ENCODE measurements around the gene PHIP. TPM values are rescaled to one million over a fixed set of nuclear protein-coding genes. Genes with fewer than 3 reads are reported as not detected.
A peak's percentile ranks its signal among the peaks of the same experiment; 100 is the strongest.
"Not testable (repeated sequence)": the region's sequence is repeated elsewhere in the genome, so short reads cannot be mapped to it uniquely, and the experiment has no call there.

The PHIP gene
- 13.3 and 17.8 TPM in 2 replicates for total RNA-seq (2014; rRNA removed; shearing (Covaris generic))

DNA sequence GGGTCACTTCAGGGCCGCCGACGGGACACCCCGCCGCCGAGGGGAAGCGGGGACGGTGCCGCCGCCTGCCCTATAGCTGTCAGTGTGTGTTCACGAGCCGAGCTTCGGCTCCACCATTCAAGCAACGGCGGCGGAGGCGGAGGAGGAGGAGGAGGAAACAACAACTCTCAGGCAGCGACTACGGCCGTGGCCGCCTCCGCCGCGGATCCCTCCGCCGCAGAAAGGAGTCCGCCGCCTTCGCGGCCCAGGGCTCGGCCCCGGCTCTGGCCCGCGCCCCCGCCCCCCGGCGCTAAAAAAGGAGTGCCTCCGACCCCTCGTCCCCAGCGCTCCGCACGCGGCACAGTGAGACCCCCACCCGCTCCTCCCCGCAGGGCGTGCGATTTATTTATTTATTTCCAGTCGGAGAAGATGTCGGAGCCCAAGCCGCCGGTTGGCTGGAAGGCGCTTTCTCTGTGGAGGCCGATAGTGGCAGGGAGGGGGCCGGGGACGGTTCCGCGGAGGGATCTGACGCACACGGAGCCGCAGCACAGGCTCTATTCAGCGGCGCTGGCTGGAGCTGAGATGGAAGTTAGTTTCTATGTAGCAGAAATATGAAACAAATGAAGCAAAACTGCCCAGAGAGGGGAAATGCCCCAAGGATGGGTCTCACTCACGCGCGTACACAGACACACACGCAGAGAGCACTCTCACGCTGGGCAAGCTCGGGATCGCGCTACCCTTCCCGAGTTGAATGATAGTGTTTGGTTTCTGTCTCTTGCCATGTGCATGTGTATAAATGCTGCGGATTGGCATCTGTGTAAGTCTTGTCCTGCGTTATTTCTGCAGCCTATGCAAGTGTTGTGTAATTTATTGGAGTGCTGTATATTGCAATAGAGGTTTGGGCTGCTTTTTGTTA, at the start of gene PHIP:
Gene PHIP (minus strand): TSS at position 180 of the 895 bp plus-strand sequence. CDS start 186 bp downstream, outside the sequence.
- DNase-seq (ENCODE audit: low read depth) = peak; percentile 93

DNA sequence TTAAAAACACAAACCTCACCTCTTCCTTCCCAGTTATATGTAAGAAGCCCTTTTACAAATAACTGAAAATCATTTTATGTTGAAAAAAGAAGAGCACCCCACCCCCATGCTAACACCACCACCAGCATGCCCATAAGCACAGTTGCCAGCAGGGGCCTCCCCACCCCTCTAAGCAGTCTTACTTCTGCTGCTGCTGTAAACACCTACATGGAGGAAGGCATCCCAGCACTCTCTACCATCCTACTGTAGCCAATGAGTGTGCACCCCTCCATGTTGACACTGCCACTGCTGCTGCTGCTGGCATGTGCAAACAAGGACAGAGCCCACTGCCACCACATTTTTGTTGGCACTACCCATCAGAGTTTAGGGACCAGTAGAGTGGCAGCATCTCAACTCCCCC, 49.6 kb upstream of the PHIP start:
- no peak for DNase-seq (ENCODE audit: low read depth)

DNA sequence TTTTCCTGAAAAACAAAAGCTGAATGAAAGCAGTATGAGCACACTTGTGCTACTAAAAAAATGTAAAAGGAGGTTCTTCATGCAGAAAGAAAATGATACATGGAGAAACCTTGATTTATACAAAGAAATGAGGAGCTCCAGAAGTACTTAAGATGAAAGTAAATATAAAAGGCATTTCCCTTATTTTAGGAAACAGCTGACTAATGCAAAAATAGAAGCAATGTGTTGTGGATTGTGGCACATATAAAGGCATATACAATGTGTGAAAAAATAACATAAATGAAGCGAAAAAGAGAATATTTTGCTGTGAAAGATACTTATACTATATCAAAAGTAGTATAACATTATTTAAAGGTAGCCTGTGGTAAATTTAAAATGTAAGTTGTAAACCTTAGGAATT, 41.2 kb upstream of the PHIP start:
- no peak for DNase-seq (ENCODE audit: low read depth)

GRCh38 chr6:79117752-79118151, 39.7 kb upstream of the PHIP start:
- DNase-seq (ENCODE audit: low read depth) = peak; percentile 18

DNA sequence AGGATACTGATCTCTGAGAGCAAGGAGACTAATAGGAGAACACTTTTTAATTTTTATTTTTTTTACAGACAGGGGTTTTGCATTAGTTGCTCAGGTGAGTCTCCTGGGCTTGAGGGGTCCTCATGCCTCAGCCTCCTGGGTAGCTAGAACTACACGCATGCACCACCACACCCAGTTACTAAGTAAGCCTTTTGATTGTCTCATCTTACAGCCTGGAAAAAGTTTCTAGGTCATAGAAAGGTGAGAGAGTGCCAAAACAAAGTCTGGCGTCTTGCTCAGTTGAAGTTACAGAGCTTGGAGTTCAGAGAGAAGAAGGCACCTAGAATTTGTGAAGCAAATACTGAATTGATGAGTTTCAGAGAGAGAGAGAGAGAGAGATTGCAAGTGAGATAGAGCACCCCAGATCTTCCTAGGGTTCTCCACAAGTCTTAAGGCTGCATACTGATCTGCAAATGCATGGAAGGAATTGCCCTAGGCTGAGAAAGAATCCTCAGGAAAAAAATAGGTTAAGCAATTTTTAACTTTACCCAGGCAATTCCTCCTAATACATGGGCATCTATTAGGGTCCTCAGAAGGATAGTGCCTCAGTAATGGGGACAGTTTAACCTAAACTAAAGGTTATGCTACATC, 37.6 kb upstream of the PHIP start:
- no peak for DNase-seq (ENCODE audit: low read depth)

DNA sequence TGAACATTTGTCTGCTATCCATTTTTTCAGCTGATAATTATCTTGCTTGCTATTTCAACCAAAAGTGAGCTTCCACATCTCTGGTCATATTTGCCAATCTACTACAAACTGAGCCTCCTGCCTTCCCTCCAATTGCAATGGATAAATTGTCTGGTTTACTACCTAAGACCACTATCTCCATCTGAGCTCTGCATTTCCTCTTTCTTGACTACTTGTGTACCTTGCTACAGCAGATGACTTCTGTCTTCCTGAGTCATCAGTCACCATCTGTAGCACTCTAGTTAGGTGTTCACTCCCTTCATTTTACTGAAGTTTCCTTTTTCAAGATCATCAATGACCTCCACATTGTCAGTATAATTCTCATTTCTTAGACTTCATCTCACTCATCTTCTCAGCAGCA, 33.5 kb upstream of the PHIP start:
- DNase-seq (ENCODE audit: low read depth) = no peak

- DNase-seq (ENCODE audit: low read depth) = no peak
Measured at GRCh38 chr6:79101164-79101563, 23.1 kb upstream of the PHIP start.

GRCh38 chr6:79100304-79100703, 22.2 kb upstream of the PHIP start:
- no peak for DNase-seq (ENCODE audit: low read depth)

DNA sequence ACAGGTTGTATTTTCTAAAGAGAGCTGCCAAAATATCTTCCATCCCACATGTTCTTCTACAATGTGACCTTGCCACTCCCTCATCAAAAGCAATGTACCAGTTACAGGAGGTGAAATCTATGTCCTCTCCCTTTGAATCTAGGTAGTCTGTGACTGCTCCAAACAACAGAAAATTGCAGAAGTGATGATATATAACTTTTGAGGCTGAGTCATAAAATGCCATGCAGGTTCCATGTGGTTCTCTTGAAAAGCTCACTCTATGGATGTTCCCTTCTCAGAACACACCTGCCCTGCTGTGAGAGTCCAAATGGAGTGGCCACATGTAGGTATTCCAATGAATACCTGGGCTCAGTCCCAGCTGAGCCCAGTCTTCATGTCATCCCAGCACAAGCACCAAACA, 16.9 kb upstream of the PHIP start:
- DNase-seq (ENCODE audit: low read depth) = no peak

DNA sequence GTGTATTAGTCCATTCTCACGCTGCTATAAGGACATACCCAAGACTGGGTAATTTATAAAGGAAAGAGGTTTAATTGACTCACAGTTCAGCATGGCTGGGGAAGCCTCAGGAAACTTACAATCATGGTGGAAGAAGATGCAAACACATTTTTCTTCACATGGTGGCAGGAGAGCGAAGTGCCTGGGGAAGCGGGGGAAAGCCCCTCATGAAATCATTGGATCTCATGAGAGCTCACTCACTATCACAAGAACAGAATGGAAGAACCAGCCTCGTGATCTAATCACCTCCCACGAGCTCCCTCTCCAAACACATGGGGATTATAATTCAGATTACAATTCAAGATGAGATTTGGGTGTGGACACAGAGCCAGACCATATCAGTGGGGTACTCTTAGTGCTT, 13.7 kb upstream of the PHIP start:
- not testable (repeated sequence) for DNase-seq (ENCODE audit: low read depth)

DNA sequence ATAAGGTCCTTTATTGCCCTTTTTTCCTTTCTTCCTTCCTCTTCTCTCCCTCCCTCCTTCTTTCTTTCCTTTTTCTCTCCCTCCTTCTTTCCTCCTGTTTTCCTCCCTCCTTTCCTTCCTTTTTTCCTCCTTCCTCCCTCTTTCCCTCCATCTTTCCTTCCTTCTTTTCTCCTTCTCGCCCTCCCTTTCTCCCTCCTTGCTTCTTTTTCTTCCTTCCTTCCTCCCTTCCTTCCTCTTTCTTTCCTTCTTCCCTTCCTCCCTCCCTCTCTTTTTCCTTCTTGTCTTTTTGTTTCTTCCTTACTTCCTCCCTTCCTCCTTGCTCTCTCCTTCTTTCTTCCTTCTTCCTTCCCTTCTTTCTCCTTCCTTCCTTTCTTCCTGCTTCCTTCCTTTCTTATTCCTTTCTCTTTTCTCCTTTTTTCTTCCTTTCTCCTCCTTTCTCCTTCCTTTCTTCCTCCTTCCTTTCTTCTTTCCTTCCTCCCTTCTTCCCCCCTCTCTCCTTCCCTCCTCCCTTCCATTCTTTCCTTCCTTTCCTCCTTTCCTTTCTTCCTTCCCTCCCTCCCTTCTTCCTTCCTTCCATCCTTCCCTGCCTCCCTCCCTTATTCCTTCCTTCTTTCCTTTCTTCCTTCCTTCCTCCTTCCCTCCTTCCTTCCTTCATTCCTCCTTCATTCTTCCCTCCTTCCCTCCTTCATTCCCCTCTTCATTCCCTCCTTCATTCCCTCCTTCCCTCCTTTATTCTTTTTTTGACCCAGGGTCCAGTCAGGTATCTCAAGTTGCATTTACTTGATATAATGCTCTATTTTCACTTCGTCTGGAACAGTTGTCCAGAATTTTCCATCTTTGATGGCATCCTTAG, 11.7 kb upstream of the PHIP start:
- DNase-seq (ENCODE audit: low read depth) = no peak

DNA sequence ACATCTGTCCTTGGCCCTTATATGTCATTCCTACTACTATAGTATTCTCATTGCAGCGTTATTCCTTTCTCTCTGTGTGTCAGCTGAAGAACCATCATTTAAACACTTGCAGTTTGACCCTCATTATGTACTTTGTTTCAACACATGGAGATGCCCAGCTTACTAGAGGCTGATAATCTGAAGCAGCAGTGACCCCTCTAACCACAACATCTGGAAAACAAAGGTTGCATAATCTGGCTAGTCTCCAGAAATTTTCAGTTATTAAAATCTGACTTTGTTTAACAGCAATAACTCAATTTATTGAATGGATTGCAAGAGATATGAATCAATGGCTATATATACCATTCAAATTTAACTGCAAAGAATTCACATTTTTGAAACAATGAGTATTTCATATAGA, 6.6 kb upstream of the PHIP start:
- DNase-seq (ENCODE audit: low read depth) = no peak

DNA sequence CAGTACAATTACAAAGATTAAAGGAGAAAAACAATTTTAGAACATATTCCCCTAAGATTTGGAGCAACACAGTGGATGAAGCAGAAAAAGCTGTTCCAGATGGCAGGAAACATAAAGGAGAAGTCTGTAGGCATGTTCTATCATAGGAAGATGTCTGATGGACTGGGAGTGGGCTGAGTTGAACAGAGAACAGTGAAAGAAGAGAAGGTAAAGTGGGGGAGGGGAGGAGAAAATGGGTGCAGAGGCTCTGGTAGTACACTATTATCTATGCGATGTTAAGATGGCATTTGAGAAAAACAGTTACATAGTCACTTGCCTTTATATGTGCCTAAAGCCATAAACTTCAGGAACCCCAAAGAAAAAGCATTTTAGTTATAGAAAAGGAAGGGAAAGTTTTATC, 4.2 kb upstream of the PHIP start:
- DNase-seq (ENCODE audit: low read depth) = no peak

DNA sequence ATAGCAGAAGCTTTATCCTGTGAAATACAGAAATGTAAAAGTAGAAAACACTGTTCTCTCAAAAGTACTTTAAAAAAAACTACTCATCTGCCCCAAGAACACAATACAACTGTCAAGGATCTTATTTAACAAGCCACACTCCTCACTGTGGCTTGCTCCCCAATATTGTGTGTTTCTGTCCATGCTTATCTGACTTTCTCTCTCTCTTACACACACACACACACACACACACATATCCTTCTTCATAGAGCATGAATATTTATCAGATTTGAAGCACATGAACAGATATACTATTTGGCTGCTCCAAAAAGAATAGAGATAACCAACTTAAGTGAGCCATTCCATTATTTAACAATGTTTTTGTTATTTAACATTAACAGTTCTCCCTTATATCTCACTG, 3.6 kb upstream of the PHIP start:
- no peak for DNase-seq (ENCODE audit: low read depth)

- DNase-seq (ENCODE audit: low read depth) = peak; percentile 25
Measured at GRCh38 chr6:79079561-79080041, 1.5 kb upstream of the PHIP start.

DNA sequence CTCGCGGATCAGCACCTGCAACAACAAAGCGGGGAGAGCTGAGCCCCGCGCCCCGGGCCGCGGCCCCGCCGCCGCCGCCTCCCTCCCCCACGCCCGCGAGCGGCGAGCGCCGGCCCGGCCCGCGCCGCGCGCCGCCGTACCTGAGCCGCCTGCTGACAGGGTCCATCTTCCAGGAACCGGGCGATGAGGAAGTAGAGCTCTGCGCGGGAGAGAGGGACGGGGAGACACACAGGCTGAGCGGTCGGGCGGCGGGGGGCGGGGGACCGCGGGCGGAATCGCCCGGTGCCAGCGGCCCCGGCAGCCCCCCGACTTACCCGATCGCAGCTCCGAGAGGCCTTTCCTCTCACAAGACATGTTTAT, 359 bp downstream of the PHIP start:
- DNase-seq (ENCODE audit: low read depth) = peak; percentile 61

GRCh38 chr6:79076782-79077641, 1.0 kb downstream of the PHIP start:
- peak; percentile 94 for DNase-seq (ENCODE audit: low read depth)

DNA sequence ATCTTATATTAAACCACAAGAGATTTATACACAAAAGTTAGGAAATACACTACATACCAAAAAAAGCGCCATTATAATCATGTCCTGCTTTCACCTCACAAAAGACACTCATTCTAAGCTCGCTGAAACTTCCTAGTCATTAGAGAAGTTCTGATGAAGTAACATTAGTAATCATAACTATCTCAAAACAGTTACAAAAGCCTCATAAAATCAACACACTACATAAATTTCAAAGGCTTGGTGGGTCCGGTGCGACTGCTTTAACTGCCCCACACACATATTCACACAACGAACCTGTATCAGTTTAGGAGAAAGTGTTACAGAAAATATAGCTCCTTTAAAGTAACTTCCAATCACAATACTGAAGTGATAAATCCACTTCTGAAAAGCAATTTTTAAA, 1.9 kb downstream of the PHIP start:
- peak; percentile 19 for DNase-seq (ENCODE audit: low read depth)

- peak; percentile 9 for DNase-seq (ENCODE audit: low read depth)
Measured at GRCh38 chr6:79073888-79074287, 4.2 kb downstream of the PHIP start.

GRCh38 chr6:79072640-79073181, 5.3 kb downstream of the PHIP start:
- no peak for DNase-seq (ENCODE audit: low read depth)

DNA sequence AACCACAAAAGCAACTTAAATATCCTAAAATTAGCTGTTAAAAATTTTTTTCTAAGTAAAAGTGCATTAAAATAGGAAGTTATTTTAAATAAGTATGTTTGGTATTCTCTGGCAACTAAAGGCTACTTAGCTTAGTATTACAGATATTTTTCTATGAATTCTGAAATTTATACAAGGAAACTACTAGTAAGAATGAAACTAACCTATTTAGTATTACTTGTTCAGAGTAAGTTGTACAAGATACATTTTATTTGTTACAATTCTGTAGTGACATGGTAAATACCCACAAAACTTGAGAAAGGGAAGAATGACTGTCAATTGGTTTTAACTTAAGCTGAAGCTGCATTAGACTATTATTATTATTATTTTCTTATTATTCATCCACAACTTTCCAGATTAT, 6.5 kb downstream of the PHIP start:
- no peak for DNase-seq (ENCODE audit: low read depth)
